ENCODE measurements around the gene KCNAB1. TPM values are rescaled to one million over a fixed set of nuclear protein-coding genes. Genes with fewer than 3 reads are reported as not detected.

Gene KCNAB1
- total and polyA plus RNA-seq, 2 of the 8 experiments (the other 6 are each of a cell fraction or from before 2014, with no cell fraction given) = 0.51 to 2.3 TPM

GRCh38 chr3:156207802-156208685, 87.7 kb downstream of the KCNAB1 start:
- no peaks in the 10 kb centered on the region for H3K9me3 ChIP-seq (ENCODE audit: insufficient read depth in 2 of 2, low read depth in 1 of 2, low read length in 1 of 2)
- no peak overlapping the region for H2AK5ac ChIP-seq (ENCODE audit: low read depth, low read length)
- H3K4me3 ChIP-seq (ENCODE audit: extremely low read depth in 1 of 4, insufficient read depth in 2 of 4, low read depth in 3 of 4, low read length in 4 of 4) = no peak overlapping the region
- no peak overlapping the region for H4K5ac ChIP-seq (ENCODE audit: insufficient read length, low read depth, low read length)
- no peak overlapping the region for H2BK5ac ChIP-seq (ENCODE audit: low read depth, low read length)
- H3K36me3 ChIP-seq (ENCODE audit: control insufficient read depth in 2 of 4, insufficient read depth in 4 of 4, low read length in 3 of 4) = no peaks in the 10 kb centered on the region
- H4K8ac ChIP-seq (ENCODE audit: extremely low read depth, insufficient read depth, low read length) = no peak overlapping the region
- CTCF ChIA-PET (ENCODE audit: partially characterized antibody) = interaction anchor here (0.7 kb wide), 2 partner anchors 300 to 357 kb away, joined by 3 read pairs; no protein-coding TSS in a partner anchor
- DNase-seq (ENCODE audit: low read depth in 1 of 2, low spot score in 2 of 2) (no peak), FAIRE-seq (no peak)
- no peaks in the 10 kb centered on the region for H3K23me2 ChIP-seq (ENCODE audit: low read depth, low read length)
- no peak for TF ChIP-seq GABPA (IDR thresholded peaks at IDR 0.05; ENCODE audit: borderline replicate concordance, insufficient read depth, low read length)
- no peak for TF ChIP-seq SAP30 (IDR thresholded peaks at IDR 0.05; ENCODE audit: insufficient read depth, insufficient replicate concordance, low read length)
- TF ChIP-seq NANOG (IDR thresholded peaks at IDR 0.05; ENCODE audit: insufficient read depth, low read depth, low read length, poor library complexity, severe bottlenecking) = no peak
- TF ChIP-seq MAX (IDR thresholded peaks at IDR 0.05) = no peak
- no peak for TF ChIP-seq ZNF274 (IDR thresholded peaks at IDR 0.05; ENCODE audit: borderline replicate concordance, extremely low read depth, low read length)
- TF ChIP-seq BCL11A (IDR thresholded peaks at IDR 0.05; ENCODE audit: low read depth in 2 of 2, low read length in 2 of 2) = no peak
- no peak for TF ChIP-seq HDAC6 (IDR thresholded peaks at IDR 0.05; ENCODE audit: low read depth, low read length)
- no peak for TF ChIP-seq HDAC2 (IDR thresholded peaks at IDR 0.05; ENCODE audit: borderline replicate concordance in 1 of 2, low read depth in 2 of 2, low read length in 2 of 2)
- no peak for TF ChIP-seq EGR1 (IDR thresholded peaks at IDR 0.05; ENCODE audit: borderline replicate concordance, low read depth, low read length)
- no peaks in the 10 kb centered on the region for H3K27me3 ChIP-seq (replicated peaks in 1 of 4; ENCODE audit: control insufficient read depth in 3 of 4, extremely low read depth in 1 of 4, insufficient read depth in 3 of 4, low read length in 3 of 4)
- H2BK20ac ChIP-seq (ENCODE audit: low read length) = no peak overlapping the region
- H4K20me1 ChIP-seq (replicated peaks in 1 of 2; ENCODE audit: control insufficient read depth in 1 of 2, insufficient read depth in 2 of 2, low read length in 2 of 2) = no peaks in the 10 kb centered on the region
- H2AFZ ChIP-seq (ENCODE audit: low read length) = peak overlapping the region; percentile 36; the same call in 1 of the 2 replicates
- H3K14ac ChIP-seq (ENCODE audit: insufficient read length) = no peak overlapping the region
- H3K4ac ChIP-seq (replicated peaks; ENCODE audit: insufficient read length, low read depth, low read length) = no peak overlapping the region
- no peak overlapping the region for H2BK120ac ChIP-seq (replicated peaks; ENCODE audit: low read depth, low read length)
- H3K56ac ChIP-seq (replicated peaks; ENCODE audit: insufficient read length, low read depth, low read length) = no peak overlapping the region
- no peak overlapping the region for H2BK15ac ChIP-seq (ENCODE audit: low read length)
- POLR2A ChIA-PET (ENCODE audit: partially characterized antibody) = no interaction called here
- WGBS, 2 experiments (ENCODE audit: extremely low coverage in 1 of 2, insufficient coverage in 1 of 2, insufficient read length in 1 of 2, insufficient replicate concordance in 2 of 2, low coverage in 1 of 2, low lambda C conversion rate in 2 of 2, missing lambda C conversion rate in 1 of 2) = 93% methylated on average over 4 of the region's 4 CpGs; no CpG with 5 or more reads in 1 of the 2 experiments
- no peaks in the 10 kb centered on the region for H3K79me1 ChIP-seq (ENCODE audit: low read depth, low read length)
- H3K79me2 ChIP-seq (ENCODE audit: control insufficient read depth in 1 of 2, insufficient read depth in 2 of 2, low read length in 2 of 2) = no peaks in the 10 kb centered on the region
- no peaks in the 10 kb centered on the region for H3K4me1 ChIP-seq (replicated peaks in 1 of 4; ENCODE audit: control insufficient read depth in 3 of 4, insufficient read depth in 4 of 4, low read length in 3 of 4)
- no peak overlapping the region for H3K9ac ChIP-seq (replicated peaks in 1 of 4; ENCODE audit: extremely low read depth in 1 of 4, low read depth in 3 of 4, low read length in 3 of 4)
- H3K18ac ChIP-seq (ENCODE audit: extremely low read depth, low read length) = no peak overlapping the region
- H4K91ac ChIP-seq (replicated peaks; ENCODE audit: insufficient read length, low read length) = no peak overlapping the region
- H2BK12ac ChIP-seq (ENCODE audit: low read depth, low read length) = no peak overlapping the region
- H3K27ac ChIP-seq (ENCODE audit: low read depth, low read length) = no peak overlapping the region
- no peak overlapping the region for H3K23ac ChIP-seq (ENCODE audit: insufficient read length)
- no peak overlapping the region for H3K4me2 ChIP-seq (ENCODE audit: insufficient read depth in 1 of 2, low read depth in 2 of 2, low read length in 2 of 2)

All from H1 (cell line).